WTC11 (cell line): ENCODE results near the gene HECTD3. TPM values are rescaled to one million over a fixed set of nuclear protein-coding genes. Genes with fewer than 3 reads are reported as not detected.
A peak's percentile ranks its signal among the peaks of the same experiment; 100 is the strongest.
"Not testable (repeated sequence)": the region's sequence is repeated elsewhere in the genome, so short reads cannot be mapped to it uniquely, and the experiment has no call there.

Experiments used
- ATAC-seq: fragments of 200-7000 bp; cut with Tn5 transposase; 2 replicates; pipeline ENCODE4 v1.10.0; 2021; ENCODE audit warnings: mild to moderate bottlenecking, moderate library complexity
- CTCF ChIA-PET: fragments of 300-600 bp; sonication (Branson Sonifier 250); formaldehyde crosslinking; loops from one replicate; lab custom pipeline; 2021; ENCODE audit warnings: antibody characterized with exemption; lab: Charles Lee
- POLR2A ChIA-PET: fragments of 350-600 bp; sonication (Branson Sonifier 250); formaldehyde crosslinking; loops from one replicate; lab custom pipeline; 2021; ENCODE audit warnings: antibody characterized with exemption; lab: Charles Lee
- DNase-seq: peaks from one replicate; pipeline ENCODE4 v3.0.0; 2021; ENCODE audit warnings: low spot score
- H3K27ac Mint-ChIP-seq: 2 replicates; pipeline ENCODE4 v1.8.0; 2021; ENCODE audit warnings: mixed read lengths
- H3K27me3 Mint-ChIP-seq: 2 replicates; pipeline ENCODE4 v1.8.0; 2021; ENCODE audit warnings: low read depth, mild to moderate bottlenecking, moderate library complexity, mixed read lengths
- H3K36me3 Mint-ChIP-seq: 2 replicates; pipeline ENCODE4 v1.8.0; 2021; ENCODE audit warnings: mixed read lengths
- H3K4me1 Mint-ChIP-seq: 2 replicates; pipeline ENCODE4 v1.8.0; 2022; ENCODE audit warnings: mixed read lengths
- H3K4me3 Mint-ChIP-seq: 2 replicates; pipeline ENCODE4 v1.8.0; 2021; ENCODE audit warnings: mild to moderate bottlenecking, moderate library complexity, mixed read lengths
- H3K9me3 Mint-ChIP-seq: 2 replicates; pipeline ENCODE4 v1.8.0; 2021; ENCODE audit warnings: mixed read lengths
- CREB1 ChIP-seq: sonication (generic); formaldehyde crosslinking; IDR thresholded peaks from 2 replicates; pipeline ENCODE4 v1.8.0; 2023; ENCODE audit warnings: mild to moderate bottlenecking, missing genetic modification reagents
- ESRRA ChIP-seq: sonication (generic); formaldehyde crosslinking; IDR thresholded peaks from 2 replicates; pipeline ENCODE4 v1.8.1; 2022; ENCODE audit warnings: mild to moderate bottlenecking, missing genetic modification reagents, borderline replicate concordance
- GTF2I ChIP-seq: fragments of 250-450 bp; sonication (Bioruptor Pico); conservative IDR thresholded peaks from 2 replicates; pipeline ENCODE4 v1.4.0; 2021; ENCODE audit warnings: mild to moderate bottlenecking
- IRF1 ChIP-seq: sonication (generic); formaldehyde crosslinking; IDR thresholded peaks from 2 replicates; pipeline ENCODE4 v1.8.0; 2023; ENCODE audit warnings: missing genetic modification reagents
- KAT7 ChIP-seq: sonication (generic); formaldehyde crosslinking; IDR thresholded peaks from 2 replicates; pipeline ENCODE4 v1.8.1; 2023; ENCODE audit warnings: missing genetic modification reagents, mild to moderate bottlenecking, borderline replicate concordance
- OVOL2 ChIP-seq: fragments of 250-450 bp; sonication (Bioruptor Pico); IDR thresholded peaks from 2 replicates; pipeline ENCODE4 v1.9.0; 2021; ENCODE audit warnings: mild to moderate bottlenecking, borderline replicate concordance
- SOX15 ChIP-seq: fragments of 250-450 bp; sonication (Bioruptor Pico); IDR thresholded peaks from 2 replicates; pipeline ENCODE4 v1.9.0; 2021; ENCODE audit warnings: mild to moderate bottlenecking
- TCF7 ChIP-seq: sonication (generic); formaldehyde crosslinking; IDR thresholded peaks from 2 replicates; pipeline ENCODE4 v1.8.0; 2022; ENCODE audit warnings: mild to moderate bottlenecking, low read depth, missing genetic modification reagents, moderate library complexity
- TEAD4 ChIP-seq: sonication (generic); formaldehyde crosslinking; IDR thresholded peaks from 2 replicates; pipeline ENCODE4 v1.8.0; 2022; ENCODE audit warnings: mild to moderate bottlenecking, missing genetic modification reagents
- TP53 ChIP-seq: sonication (generic); formaldehyde crosslinking; IDR thresholded peaks from 2 replicates; pipeline ENCODE4 v1.8.1; 2023; ENCODE audit warnings: mild to moderate bottlenecking, missing genetic modification reagents
- ZNF121 ChIP-seq: sonication (generic); formaldehyde crosslinking; IDR thresholded peaks from 2 replicates; pipeline ENCODE4 v1.8.0; 2023; ENCODE audit warnings: missing genetic modification reagents
- ZNF416 ChIP-seq: fragments of 250-450 bp; sonication (Bioruptor Pico); IDR thresholded peaks from 2 replicates; pipeline ENCODE4 v1.9.0; 2021; ENCODE audit warnings: mild to moderate bottlenecking, inconsistent platforms
- ZNF423 ChIP-seq: fragments of 250-450 bp; sonication (Bioruptor Pico); IDR thresholded peaks from 2 replicates; pipeline ENCODE4 v2.1.2; 2022; ENCODE audit warnings: mild to moderate bottlenecking, moderate library complexity
- ZNF425 ChIP-seq: fragments of 250-450 bp; sonication (Bioruptor Pico); conservative IDR thresholded peaks from 2 replicates; pipeline ENCODE4 v1.9.0; 2021; ENCODE audit warnings: mild to moderate bottlenecking
- total RNA-seq: library from RNA; stranded (reverse); gene quantifications from 3 replicates; pipeline ENCODE4 v1.2.3, GENCODE V29; 2021
- TF ChIP-seq, protein P1 (sequence below): fragments of 200-600 bp; IDR thresholded peaks from 2 replicates; pipeline ENCODE4 v1.8.0; 2022; ENCODE audit warnings: antibody characterized with exemption
- TF ChIP-seq, protein P2 (sequence below): sonication (generic); formaldehyde crosslinking; IDR thresholded peaks from 2 replicates; pipeline ENCODE4 v1.8.1; 2022; ENCODE audit warnings: low read depth, missing genetic modification reagents, borderline replicate concordance

HECTD3 gene
- total RNA-seq, 1 experiment from 2014 or later, result 39.5 TPM

DNA sequence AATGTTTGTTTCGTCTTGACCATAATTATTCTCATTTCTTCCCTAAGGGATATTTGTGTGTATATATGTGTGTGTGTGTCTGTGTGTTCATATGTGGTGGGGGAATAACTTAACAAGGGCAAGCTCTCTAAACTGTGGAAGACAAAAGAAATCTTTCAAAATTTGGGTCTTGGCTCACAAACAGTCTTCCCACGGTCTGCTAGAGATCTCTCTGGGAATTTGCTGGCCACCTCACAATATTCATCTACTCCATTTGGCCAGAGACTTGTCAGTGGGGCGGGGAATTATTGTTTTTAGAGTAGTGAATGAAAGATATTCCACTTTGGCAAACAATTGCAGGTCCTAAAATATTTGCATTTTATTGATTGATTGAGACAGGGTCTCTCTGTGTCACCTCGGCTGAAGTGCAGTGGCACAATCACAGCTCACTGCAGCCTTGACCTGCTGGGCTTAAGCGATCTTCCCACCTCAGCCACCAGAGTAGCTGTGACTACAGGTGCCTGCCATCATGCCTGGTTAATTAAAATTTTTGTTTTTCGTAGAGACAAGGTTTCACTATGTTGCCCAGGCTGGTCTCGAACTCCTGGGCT is 16.7 kb downstream of the HECTD3 start:
- no peak for ATAC-seq
- H3K4me3 Mint-ChIP-seq, result no peak overlapping the region
- DNase-seq, result no peak
- no peaks in the 10 kb centered on the region for H3K36me3 Mint-ChIP-seq
- no peaks in the 10 kb centered on the region for H3K27me3 Mint-ChIP-seq
- TF ChIP-seq, protein P1, sequence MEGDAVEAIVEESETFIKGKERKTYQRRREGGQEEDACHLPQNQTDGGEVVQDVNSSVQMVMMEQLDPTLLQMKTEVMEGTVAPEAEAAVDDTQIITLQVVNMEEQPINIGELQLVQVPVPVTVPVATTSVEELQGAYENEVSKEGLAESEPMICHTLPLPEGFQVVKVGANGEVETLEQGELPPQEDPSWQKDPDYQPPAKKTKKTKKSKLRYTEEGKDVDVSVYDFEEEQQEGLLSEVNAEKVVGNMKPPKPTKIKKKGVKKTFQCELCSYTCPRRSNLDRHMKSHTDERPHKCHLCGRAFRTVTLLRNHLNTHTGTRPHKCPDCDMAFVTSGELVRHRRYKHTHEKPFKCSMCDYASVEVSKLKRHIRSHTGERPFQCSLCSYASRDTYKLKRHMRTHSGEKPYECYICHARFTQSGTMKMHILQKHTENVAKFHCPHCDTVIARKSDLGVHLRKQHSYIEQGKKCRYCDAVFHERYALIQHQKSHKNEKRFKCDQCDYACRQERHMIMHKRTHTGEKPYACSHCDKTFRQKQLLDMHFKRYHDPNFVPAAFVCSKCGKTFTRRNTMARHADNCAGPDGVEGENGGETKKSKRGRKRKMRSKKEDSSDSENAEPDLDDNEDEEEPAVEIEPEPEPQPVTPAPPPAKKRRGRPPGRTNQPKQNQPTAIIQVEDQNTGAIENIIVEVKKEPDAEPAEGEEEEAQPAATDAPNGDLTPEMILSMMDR, result no peak
- H3K4me1 Mint-ChIP-seq, result no peaks in the 10 kb centered on the region
- no peak overlapping the region for H3K27ac Mint-ChIP-seq
- CTCF ChIA-PET, result no interaction called here
- POLR2A ChIA-PET, result no interaction called here
- peaks cover 7% of the 10 kb centered on the region; the same call in 1 of the 2 replicates for H3K9me3 Mint-ChIP-seq

- Mint-ChIP-seq H3K27ac (peak overlapping the region; percentile 50; the same call in 1 of the 2 replicates), H3K36me3 (no peaks in the 10 kb centered on the region), H3K9me3 (no peaks in the 10 kb centered on the region), H3K4me3 (no peak overlapping the region), H3K27me3 (peaks cover 11% of the 10 kb centered on the region), H3K4me1 (peaks cover 18% of the 10 kb centered on the region)
- POLR2A ChIA-PET, result no interaction called here
- DNase-seq, result no peak
- CTCF ChIA-PET, result interaction anchor here (0.6 to 2.1 kb wide), 3 partner anchors 26 to 450 kb away, joined by 3 to 4 read pairs (median 3); no protein-coding TSS in a partner anchor
- 0 out of 2 replicates have a peak, but pooled peaks have one; percentile 9 for TF ChIP-seq ZNF121 (CRISPR knock-in tag)
- TF ChIP-seq KAT7 (CRISPR knock-in tag), result no peak
- no peak for ATAC-seq
Observed at GRCh38 chr1:44988531-44989156, 22.5 kb downstream of the HECTD3 start.

DNA sequence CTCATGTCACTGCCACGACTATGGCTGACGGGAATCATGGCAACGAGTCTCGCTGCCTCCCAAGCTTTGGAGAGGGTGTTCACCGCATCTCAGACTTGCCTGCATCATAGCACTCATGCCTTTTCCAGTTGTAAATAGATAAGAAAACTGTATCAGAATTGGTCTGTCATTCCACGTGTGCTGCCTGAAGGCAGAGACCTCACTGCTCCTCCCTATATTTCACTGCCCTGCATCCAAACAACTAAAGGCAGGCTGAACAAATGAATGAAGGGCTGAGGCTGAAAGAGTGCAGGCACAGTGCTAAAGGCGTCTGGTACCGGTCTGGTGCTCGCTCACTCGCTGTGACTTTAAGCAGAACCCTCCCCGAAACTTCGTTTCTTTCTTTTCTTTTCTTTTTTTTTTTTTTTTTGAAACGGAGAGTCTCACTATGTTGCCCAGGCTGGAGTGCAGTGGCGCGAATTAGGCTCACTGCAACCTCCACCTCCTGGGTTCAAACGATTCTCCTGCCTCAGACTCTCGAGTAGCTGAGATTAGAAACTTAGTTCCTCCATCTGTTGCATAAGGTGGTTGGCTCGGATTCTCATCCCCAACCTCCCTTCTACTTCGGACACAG is 25.3 kb downstream of the HECTD3 start:
- H3K27ac Mint-ChIP-seq, result no peak overlapping the region
- ATAC-seq, result no peak
- peaks cover 11% of the 10 kb centered on the region for H3K27me3 Mint-ChIP-seq
- H3K4me1 Mint-ChIP-seq, result peaks cover 18% of the 10 kb centered on the region
- peak overlapping the region; percentile 100 for H3K4me3 Mint-ChIP-seq
- no peaks in the 10 kb centered on the region for H3K9me3 Mint-ChIP-seq
- CTCF ChIA-PET, result interaction anchor here (1.0 to 2.6 kb wide), 7 partner anchors 25 to 314 kb away, joined by 3 to 18 read pairs (median 4); partner anchors contain the start of genes HECTD3, RNU5D-1 and UROD
- 0 out of 2 replicates have a peak, but pooled peaks have one; percentile 23 for TF ChIP-seq KAT7 (CRISPR knock-in tag)
- peak; percentile 59; the same call in 1 of the 2 replicates for TF ChIP-seq ZNF121 (CRISPR knock-in tag)
- TF ChIP-seq TP53 (CRISPR knock-in tag), result no peak
- 0 out of 2 replicates have a peak, but pooled peaks have one; percentile 20 for TF ChIP-seq GTF2I (CRISPR knock-in tag)
- TF ChIP-seq, all 79 proteins: peak for 3
- H3K36me3 Mint-ChIP-seq, result peaks cover 2% of the 10 kb centered on the region; the same call in 1 of the 2 replicates
- DNase-seq, result no peak
- POLR2A ChIA-PET, result interaction anchor here (0.7 to 1.5 kb wide), 5 partner anchors 25 to 318 kb away, joined by 3 to 5 read pairs (median 3); partner anchors contain the start of genes BTBD19, HECTD3 and UROD

- CTCF ChIA-PET, result not testable (repeated sequence)
Observed at GRCh38 chr1:44977372-44977771, 33.8 kb downstream of the HECTD3 start.

GRCh38 chr1:44976252-44976651 is 34.9 kb downstream of the HECTD3 start:
- no peak overlapping the region for H3K27ac Mint-ChIP-seq
- no peaks in the 10 kb centered on the region for H3K27me3 Mint-ChIP-seq
- peaks cover 17% of the 10 kb centered on the region for H3K9me3 Mint-ChIP-seq
- CTCF ChIA-PET, result no interaction called here
- peaks cover 42% of the 10 kb centered on the region for H3K36me3 Mint-ChIP-seq
- ATAC-seq, result no peak
- POLR2A ChIA-PET, result no interaction called here
- H3K4me1 Mint-ChIP-seq, result no peaks in the 10 kb centered on the region
- H3K4me3 Mint-ChIP-seq, result no peak overlapping the region
- DNase-seq, result no peak
- TF ChIP-seq ESRRA (no peak), TP53 (CRISPR knock-in tag) (no peak), TEAD4 (CRISPR knock-in tag) (no peak), ZNF423 (CRISPR knock-in tag) (no peak), SOX15 (CRISPR knock-in tag) (no peak), TCF7 (CRISPR knock-in tag) (no peak), OVOL2 (CRISPR knock-in tag) (no peak), ZNF425 (CRISPR knock-in tag) (no peak), IRF1 (CRISPR knock-in tag) (no peak), ZNF416 (no peak), CREB1 (CRISPR knock-in tag) (no peak)
- TF ChIP-seq, protein P2, sequence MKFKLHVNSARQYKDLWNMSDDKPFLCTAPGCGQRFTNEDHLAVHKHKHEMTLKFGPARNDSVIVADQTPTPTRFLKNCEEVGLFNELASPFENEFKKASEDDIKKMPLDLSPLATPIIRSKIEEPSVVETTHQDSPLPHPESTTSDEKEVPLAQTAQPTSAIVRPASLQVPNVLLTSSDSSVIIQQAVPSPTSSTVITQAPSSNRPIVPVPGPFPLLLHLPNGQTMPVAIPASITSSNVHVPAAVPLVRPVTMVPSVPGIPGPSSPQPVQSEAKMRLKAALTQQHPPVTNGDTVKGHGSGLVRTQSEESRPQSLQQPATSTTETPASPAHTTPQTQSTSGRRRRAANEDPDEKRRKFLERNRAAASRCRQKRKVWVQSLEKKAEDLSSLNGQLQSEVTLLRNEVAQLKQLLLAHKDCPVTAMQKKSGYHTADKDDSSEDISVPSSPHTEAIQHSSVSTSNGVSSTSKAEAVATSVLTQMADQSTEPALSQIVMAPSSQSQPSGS (CRISPR knock-in tag), result no peak

More at GRCh38 chr1:44977372-44977771, 33.8 kb downstream of the HECTD3 start:
- H3K27me3 Mint-ChIP-seq, ATAC-seq, H3K4me1 Mint-ChIP-seq, H3K27ac Mint-ChIP-seq, POLR2A ChIA-PET, H3K4me3 Mint-ChIP-seq, DNase-seq: not testable (repeated sequence)
- H3K36me3 Mint-ChIP-seq, result peaks cover 42% of the 10 kb centered on the region
- H3K9me3 Mint-ChIP-seq, result peaks cover 17% of the 10 kb centered on the region
